Cardiac fibroblast (primary cell): ENCODE measurements around the gene DCTN3.

Source experiments
- DNase-seq, 2 donors: peaks; one replicate each; pipeline versions ENCODE4 v3.0.0 to v3.0.0-alpha.2; 2010; ENCODE audit warnings: low read depth in 2 of 2
- H3K4me3 ChIP-seq, 2 donors: replicated peaks in 1 of 2; 1 replicate in 1 of 2; 2 replicates in 1 of 2; pipeline ENCODE4 v1.5.1; 2011; ENCODE audit warnings: low read depth in 2 of 2, low read length in 2 of 2, mild to moderate bottlenecking in 2 of 2, moderate library complexity in 1 of 2
- TF ChIP-seq, protein P1 (sequence below): IDR thresholded peaks from one replicate; pipeline ENCODE4 v1.5.1; 2011; ENCODE audit warnings: low read depth, mild to moderate bottlenecking, low read length, inconsistent platforms

Gene DCTN3

DNA sequence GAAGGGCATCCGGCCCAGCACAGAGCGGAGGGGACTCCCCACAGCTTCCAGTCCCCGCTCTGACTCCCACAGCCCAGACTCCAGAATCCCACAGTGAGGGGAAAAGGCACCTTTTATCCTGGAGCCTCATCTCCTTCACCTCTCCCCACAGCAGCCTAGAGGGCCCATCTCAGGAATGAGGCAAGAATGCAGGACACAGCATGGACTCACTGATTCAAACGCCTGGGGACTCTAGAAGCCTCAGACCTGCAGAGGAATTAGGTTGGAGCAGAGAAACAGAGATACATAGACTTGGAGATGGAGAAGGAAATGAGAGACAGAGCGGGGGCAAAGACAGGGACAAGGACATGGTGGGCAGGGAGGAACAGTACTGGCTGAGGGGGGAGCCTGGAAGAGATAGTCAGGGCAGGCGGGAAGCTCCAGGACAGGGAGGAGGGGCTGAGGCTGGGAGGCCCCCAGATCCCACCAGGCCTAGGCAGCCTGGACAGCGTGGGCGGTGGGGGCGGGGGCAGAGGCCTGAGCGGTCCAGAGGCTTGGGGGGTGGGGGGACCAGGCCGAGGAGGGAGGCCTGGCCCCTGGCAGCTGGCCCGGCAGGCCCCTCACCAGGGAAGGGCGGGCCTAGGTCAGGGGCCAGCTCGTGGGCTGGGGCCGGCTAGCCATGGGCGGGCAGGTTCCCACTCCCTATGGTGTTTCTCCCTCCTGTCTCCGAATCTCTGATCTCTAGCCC, 46.5 kb downstream of the DCTN3 start:
- TF ChIP-seq, protein P1, sequence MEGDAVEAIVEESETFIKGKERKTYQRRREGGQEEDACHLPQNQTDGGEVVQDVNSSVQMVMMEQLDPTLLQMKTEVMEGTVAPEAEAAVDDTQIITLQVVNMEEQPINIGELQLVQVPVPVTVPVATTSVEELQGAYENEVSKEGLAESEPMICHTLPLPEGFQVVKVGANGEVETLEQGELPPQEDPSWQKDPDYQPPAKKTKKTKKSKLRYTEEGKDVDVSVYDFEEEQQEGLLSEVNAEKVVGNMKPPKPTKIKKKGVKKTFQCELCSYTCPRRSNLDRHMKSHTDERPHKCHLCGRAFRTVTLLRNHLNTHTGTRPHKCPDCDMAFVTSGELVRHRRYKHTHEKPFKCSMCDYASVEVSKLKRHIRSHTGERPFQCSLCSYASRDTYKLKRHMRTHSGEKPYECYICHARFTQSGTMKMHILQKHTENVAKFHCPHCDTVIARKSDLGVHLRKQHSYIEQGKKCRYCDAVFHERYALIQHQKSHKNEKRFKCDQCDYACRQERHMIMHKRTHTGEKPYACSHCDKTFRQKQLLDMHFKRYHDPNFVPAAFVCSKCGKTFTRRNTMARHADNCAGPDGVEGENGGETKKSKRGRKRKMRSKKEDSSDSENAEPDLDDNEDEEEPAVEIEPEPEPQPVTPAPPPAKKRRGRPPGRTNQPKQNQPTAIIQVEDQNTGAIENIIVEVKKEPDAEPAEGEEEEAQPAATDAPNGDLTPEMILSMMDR: no peak
- no peak for DNase-seq
- H3K4me3 ChIP-seq: no peak overlapping the region

DNA sequence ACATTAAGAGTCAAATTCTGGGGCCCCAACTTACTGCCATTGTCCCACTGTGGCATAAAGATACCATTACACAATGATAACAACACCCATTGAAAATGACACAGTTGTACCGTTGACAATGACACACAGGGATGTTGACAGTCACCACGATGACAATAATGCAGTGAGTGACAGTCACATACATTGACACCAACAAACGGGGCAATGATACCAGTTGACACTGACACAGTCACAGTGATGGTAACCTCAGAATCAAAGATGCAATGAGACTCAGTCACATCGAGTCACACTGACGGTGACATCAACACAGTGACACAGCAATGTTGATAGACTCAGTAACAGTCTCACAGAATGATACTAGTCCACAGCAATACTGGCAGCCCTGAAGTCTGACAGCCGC, 47.7 kb downstream of the DCTN3 start:
- no peak for DNase-seq
- no peak overlapping the region for H3K4me3 ChIP-seq
- TF ChIP-seq, protein P1: no peak

DNA sequence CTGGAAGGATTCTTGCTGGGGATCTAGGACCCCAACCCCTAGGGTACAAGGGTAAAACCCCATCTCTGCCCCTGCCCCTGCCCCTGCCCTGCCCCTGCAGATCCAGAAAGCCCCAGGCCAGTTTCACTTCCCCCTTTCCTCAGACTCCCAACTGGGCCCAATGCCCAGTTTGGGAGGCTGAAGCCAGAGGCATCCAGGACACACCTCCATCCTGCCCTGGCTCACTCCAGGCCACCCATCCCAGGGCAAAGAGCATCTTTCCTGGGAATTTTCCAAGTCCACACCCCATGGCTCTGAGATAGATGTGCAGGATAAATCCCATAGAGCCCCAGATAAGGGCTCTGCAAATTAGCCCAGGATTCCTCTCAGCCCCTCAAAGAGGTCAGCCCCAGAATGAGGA, 48.2 kb downstream of the DCTN3 start:
- TF ChIP-seq, protein P1: no peak
- DNase-seq: no peak
- H3K4me3 ChIP-seq: no peak overlapping the region

DNA sequence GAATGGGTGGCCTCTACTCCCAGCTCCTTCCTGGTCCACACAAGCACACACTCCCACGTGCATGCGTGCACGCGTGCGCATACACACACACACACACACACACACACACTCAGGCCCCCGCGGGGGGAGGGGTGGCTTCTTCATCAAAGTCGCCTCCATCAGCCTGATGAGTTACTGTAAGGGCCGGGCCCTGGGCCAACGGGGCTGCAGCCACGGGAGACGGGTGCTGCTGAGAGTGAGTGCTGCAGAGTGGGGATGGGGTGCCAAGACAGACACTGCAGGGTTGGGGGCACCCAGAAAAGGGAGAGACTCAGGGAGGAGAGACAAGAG, 48.8 kb downstream of the DCTN3 start:
- H3K4me3 ChIP-seq: no peak overlapping the region
- TF ChIP-seq, protein P1: no peak
- DNase-seq: peak in 1 of 2 donors; percentile 63

DNA sequence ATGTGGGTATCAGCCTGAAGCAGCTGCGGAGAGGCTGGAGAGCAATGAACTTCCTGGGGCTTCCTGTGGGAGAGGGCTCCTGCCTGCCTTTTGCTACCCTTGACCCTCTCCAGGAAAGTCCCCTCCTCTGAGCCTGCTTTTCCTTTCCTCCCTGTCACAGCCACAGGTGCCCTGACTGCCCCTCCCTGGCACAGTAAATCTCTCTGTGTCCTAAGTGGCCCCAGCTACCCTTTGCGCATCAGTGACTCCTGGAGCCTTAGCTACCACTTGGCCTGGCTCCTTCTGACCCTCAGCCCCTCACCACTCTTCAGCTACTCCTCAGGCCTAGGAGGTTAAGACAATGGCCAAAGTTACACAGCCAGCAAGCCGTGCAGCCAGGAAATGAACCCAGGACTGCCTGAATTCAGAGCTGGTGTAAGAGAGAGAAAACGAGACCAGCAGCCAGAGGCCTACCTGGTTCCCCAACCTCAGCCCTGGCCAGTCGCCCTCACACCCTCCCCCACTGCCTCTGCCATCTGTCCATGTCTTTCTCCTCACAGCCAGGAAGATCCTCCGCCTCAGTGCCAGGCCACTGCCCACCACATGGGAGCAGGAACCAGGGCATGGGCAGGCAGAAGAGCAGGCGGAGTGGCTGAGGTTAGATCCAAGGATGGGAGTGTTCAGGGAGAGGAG, 49.4 kb downstream of the DCTN3 start:
- TF ChIP-seq, protein P1: no peak
- H3K4me3 ChIP-seq: no peak overlapping the region
- no peak for DNase-seq

DNA sequence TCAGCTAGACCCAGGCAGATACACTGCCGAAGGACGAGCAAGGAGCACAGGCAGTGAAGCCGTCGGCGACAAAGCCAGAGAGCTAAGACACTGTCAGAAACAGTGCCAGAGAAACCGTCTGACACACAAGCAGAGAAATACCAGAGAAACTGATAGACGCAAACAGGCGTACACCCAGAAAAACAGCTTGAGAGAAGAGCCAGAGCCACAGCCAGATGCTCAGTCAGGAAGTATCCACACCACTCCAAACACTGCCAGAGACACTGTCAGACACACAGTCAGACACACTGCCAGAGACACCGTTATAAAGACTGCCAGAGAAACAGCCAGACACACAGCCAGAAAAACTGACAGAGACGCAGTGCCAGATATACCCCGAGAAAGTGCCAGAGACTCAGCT, 49.9 kb downstream of the DCTN3 start:
- DNase-seq: peak in 1 of 2 donors; percentile 35
- no peak overlapping the region for H3K4me3 ChIP-seq
- TF ChIP-seq, protein P1: no peak

DNA sequence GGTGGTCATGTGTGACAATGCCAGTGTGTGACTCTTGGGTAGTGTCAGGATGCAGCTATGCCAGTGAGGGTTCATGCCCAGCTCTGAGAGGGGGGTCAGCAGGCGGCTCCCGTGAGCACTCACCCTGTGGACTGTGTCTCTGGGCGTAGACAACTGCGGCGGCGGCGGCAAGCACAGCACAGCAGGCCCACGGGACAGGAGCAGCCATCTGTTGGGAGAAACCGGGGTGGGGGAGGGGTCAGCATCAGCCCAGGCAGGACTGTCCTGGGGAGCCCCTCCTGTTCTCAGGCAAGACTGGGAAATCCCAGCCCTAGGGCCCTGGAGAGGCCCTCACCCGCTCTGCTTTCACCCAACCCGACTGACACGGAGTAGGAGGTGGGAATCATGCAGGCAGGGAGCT, 51.5 kb downstream of the DCTN3 start:
- DNase-seq: no peak
- no peak overlapping the region for H3K4me3 ChIP-seq
- TF ChIP-seq, protein P1: no peak
